IPS DF 4.7 (cell line): ENCODE results near the gene BRSK2.
"Not testable (repeated sequence)": the region's sequence is repeated elsewhere in the genome, so short reads cannot be mapped to it uniquely, and the experiment has no call there.

ENCODE experiments used
- DNase-seq: peaks from one replicate; pipeline ENCODE4 v3.0.0-alpha.2; 2013; ENCODE audit warnings: low spot score; ENCODE audit errors: extremely low read depth

The BRSK2 gene

GRCh38 chr11:1389932-1390568 is at the start of gene BRSK2:
TSS of gene BRSK2 (plus strand) at chr11:1389934. CDS start at chr11:1390285, 351 bp downstream.
- no peak for DNase-seq

- DNase-seq = no peak
Observed at GRCh38 chr11:1340111-1340510, 49.6 kb upstream of the BRSK2 start.

- DNase-seq = not testable (repeated sequence)
Observed at GRCh38 chr11:1341226-1341625, 48.5 kb upstream of the BRSK2 start.

GRCh38 chr11:1341928-1342524 is 47.7 kb upstream of the BRSK2 start:
- DNase-seq = no peak

GRCh38 chr11:1342946-1343345 is 46.8 kb upstream of the BRSK2 start:
- DNase-seq = no peak

- no peak for DNase-seq
Observed at GRCh38 chr11:1343391-1344055, 46.2 kb upstream of the BRSK2 start.

GRCh38 chr11:1344056-1344635 is 45.6 kb upstream of the BRSK2 start:
- DNase-seq = no peak

GRCh38 chr11:1345737-1346513 is 43.8 kb upstream of the BRSK2 start:
- no peak for DNase-seq

- DNase-seq = no peak
Observed at GRCh38 chr11:1346669-1347390, 42.9 kb upstream of the BRSK2 start.

- not testable (repeated sequence) for DNase-seq
Observed at GRCh38 chr11:1347411-1347999, 42.2 kb upstream of the BRSK2 start.

GRCh38 chr11:1348146-1348795 is 41.5 kb upstream of the BRSK2 start:
- DNase-seq = no peak

- no peak for DNase-seq
Observed at GRCh38 chr11:1348796-1349326, 40.9 kb upstream of the BRSK2 start.

GRCh38 chr11:1349327-1350041 is 40.2 kb upstream of the BRSK2 start:
- no peak for DNase-seq

GRCh38 chr11:1350086-1350725 is 39.5 kb upstream of the BRSK2 start:
- DNase-seq = no peak

- no peak for DNase-seq
Observed at GRCh38 chr11:1351278-1351937, 38.3 kb upstream of the BRSK2 start.

- no peak for DNase-seq
Observed at GRCh38 chr11:1352696-1353382, 36.9 kb upstream of the BRSK2 start.

GRCh38 chr11:1353383-1354124 is 36.2 kb upstream of the BRSK2 start:
- DNase-seq = no peak
